GM15510 (cell line): ENCODE results near the gene TYMP.

Experiments
- POLR2A ChIP-seq: IDR thresholded peaks from 3 replicates; pipeline ENCODE4 v1.6.1; 2011; ENCODE audit warnings: borderline replicate concordance; ENCODE audit not compliant: insufficient read length; ENCODE audit errors: extremely low read depth

TYMP gene

GRCh38 chr22:50525858-50526107, 4.0 kb downstream of the TYMP start:
- peak; percentile 34 for TF ChIP-seq POLR2A

GRCh38 chr22:50525104-50525857, 4.5 kb downstream of the TYMP start, which contains the start of gene SCO2:
Gene SCO2, minus strand, starts transcription at chr22:50525598. Its CDS starts 1,187 bp downstream, at chr22:50524411.
- TF ChIP-seq POLR2A: peak; percentile 92

- no peak for TF ChIP-seq POLR2A
Measured at GRCh38 chr22:50524676-50525103, 5.1 kb downstream of the TYMP start.

- TF ChIP-seq POLR2A: no peak
Measured at GRCh38 chr22:50523806-50524675, 5.8 kb downstream of the TYMP start.

GRCh38 chr22:50523458-50523805, 6.4 kb downstream of the TYMP start:
- TF ChIP-seq POLR2A: no peak

GRCh38 chr22:50522806-50523438, 6.9 kb downstream of the TYMP start:
- TF ChIP-seq POLR2A: no peak

DNA sequence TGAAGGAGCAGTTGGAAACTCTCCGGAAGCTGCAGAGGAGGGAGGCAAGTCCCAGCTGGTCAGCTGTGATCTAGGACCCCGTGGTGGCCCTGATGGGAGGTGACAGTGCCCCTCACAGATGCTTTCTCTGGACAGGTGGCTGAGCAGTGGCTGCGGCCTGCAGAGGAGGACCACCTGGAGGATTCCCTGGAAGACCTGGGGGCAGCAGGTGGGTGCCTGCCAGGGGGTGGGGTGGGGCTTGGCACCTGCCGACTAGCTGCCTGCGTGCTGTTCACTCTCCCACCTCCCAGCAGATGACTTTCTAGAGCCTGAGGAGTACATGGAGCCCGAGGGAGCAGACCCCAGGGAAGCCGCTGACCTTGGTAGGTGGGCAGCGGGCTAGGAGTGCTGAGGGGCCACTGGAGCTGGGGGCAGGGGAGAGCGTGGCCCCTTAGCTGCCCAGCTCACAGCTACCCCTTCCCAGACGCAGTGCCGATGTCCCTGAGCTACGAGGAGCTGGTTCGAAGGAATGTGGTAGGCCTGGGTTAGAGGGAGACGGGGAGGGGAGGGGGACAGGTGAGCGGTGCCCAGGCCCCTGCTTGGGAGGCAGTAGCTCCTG, 7.5 kb downstream of the TYMP start:
- no peak for TF ChIP-seq POLR2A

DNA sequence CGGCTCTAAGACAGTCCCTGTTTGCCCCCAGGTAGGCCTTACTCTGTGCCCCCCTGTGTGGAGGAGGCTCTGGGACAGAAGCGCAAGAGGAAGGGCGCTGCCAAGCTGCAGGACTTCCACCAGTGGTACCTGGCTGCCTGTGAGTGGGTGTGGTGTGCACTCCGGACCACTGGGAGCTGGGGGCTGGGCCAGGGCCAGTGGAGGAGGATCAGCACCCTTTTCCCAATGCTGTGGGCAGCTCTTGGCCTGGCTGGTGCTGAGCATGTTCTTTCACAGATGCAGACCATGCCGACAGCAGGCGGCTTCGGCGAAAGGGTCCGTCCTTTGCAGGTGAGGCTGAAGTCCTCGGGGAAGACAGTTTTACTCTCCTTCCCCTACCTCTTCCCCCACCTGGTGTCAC, 8.1 kb downstream of the TYMP start:
- TF ChIP-seq POLR2A: no peak

- TF ChIP-seq POLR2A: no peak
Measured at GRCh38 chr22:50520826-50521453, 8.9 kb downstream of the TYMP start.

DNA sequence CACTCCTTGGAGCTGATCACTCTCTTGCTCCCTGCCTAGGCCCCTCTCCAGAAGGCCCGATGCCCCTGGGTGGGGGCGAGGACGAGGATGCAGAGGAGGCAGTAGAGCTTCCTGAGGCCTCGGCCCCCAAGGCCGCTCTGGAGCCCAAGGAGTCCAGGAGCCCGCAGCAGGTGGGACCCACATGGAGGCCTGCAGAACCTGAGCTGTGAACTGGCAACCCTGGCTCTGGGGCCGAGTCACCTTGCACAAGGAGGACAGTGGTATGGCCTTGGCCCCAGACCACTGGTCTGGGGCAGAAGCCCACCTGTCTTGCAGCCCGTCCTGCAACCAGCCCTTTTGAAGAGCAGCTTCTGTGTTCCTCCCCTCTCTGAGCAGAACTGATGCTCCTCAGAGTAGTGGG, 10.7 kb downstream of the TYMP start:
- no peak for TF ChIP-seq POLR2A

GRCh38 chr22:50518606-50519005, 11.2 kb downstream of the TYMP start:
- TF ChIP-seq POLR2A: no peak

- no peak for TF ChIP-seq POLR2A
Measured at GRCh38 chr22:50517495-50518260, 12.1 kb downstream of the TYMP start.

- no peak for TF ChIP-seq POLR2A
Measured at GRCh38 chr22:50516891-50517290, 12.9 kb downstream of the TYMP start.

DNA sequence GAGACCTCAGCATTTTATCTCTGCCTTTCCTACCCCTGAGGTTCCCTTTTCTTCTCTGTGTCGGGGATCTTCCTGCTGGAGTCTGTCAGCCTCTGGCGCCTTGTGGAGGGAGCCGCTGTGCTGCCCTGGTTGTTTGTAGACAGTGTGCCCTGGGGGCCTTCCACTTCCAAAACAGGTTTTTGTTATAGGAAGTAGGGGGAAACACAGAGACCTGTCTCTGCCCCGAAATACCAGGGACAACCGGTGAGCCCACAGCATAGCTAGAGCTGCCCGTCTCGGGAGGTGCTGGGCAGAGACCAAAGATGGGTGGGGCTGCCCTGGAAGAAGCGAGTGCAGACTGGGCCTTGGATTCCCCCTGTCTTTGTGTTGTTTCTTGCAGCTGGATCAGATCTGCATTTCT, 13.7 kb downstream of the TYMP start:
- TF ChIP-seq POLR2A: no peak
